Activated CD8-positive, alpha-beta memory T cell treated with anti-CD3 and anti-CD28 coated beads for 4 hours (primary cell): Measurements from ENCODE around the gene KIF12.

Experiments
- DNase-seq, 2 donors: peaks; one replicate each; pipeline ENCODE4 v3.0.0-alpha.2; 2020; ENCODE audit warnings: low read depth in 2 of 2

The KIF12 gene

DNA sequence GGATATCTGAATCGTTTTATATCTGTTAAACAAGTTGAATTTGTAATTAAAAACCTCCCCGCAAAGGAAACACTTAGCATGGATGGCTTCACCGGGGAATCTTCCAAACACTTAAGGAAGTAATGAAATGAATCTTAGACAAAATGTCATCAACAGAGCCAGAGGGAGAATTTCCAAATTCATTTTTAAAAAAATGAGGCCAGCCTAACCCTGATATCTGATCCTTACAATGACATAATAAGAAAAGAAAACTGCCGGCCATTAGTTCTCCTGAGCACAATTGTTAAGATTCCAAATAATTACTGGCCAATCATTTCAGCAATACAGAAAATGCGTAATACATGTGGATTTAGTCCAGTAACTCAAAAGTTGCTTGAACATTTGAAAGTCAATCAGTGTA lies 6.1 kb upstream of the KIF12 start:
- no peak for DNase-seq

DNA sequence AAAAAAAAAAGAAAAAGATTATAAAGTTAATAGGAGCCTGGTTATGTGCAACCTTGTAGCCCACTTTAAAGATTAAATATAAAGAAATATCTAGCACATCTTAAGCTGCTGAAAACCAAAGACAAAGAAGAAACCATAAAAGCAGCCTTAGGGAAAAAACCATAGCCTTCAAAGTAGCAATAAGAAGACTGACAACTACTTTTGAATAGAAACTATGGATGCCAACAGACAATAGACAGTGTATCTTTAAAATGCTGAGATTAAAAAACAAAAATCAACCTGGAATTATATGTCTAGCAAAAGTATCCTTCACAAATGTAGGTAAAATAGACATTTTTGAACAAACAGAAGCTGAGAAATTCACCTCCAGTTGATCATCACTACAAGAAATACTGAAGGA lies 3.4 kb upstream of the KIF12 start:
- no peak for DNase-seq

DNA sequence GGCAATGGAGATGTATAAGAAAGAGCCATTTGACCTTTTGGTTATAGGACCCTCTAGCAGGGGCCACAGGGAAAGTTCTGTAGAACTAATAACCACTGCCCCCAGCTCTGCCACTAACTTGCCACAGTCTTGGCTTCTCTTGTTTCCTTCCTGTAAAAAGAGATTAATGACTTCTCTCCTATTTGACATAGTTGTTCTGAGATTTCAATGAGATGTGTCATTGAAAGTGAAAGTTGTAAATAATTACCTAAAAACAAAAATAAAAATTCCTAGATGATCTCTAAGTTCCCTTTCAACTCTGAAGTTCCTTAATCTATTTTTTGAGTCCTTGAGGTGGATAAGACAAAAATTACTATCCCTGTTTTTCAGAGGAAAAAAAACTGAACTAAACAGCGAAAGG lies 1.4 kb upstream of the KIF12 start:
- DNase-seq: no peak

DNA sequence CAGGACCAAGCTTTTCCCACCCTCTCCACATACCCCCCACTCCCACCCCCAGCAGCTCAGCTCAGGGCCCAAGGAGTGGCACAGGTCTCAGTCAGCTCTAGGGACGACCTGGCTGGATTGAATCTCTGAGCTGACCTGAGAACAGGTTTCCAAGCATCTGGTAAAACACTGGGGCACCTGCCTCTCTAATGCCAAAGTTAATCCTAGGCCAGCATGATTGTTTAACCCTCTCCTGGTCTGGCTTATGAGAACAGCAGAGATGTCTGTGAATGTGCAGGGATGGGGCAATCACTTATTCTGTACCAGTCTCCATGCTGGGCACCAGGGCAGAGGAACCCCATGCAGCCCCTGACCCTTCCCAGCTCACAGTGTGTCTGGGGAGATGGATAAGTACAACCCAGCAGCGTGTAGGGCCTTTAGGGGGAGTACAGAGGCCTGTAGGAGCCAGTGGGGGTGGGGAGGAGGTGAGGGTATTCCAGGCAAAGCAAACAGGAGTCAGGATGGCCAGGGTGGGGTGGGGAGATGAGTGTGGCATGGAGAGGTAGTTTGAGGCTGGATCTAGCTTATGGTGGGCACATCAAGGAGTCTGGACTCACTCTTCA lies 678 bp upstream of the KIF12 start:
- DNase-seq: no peak

DNA sequence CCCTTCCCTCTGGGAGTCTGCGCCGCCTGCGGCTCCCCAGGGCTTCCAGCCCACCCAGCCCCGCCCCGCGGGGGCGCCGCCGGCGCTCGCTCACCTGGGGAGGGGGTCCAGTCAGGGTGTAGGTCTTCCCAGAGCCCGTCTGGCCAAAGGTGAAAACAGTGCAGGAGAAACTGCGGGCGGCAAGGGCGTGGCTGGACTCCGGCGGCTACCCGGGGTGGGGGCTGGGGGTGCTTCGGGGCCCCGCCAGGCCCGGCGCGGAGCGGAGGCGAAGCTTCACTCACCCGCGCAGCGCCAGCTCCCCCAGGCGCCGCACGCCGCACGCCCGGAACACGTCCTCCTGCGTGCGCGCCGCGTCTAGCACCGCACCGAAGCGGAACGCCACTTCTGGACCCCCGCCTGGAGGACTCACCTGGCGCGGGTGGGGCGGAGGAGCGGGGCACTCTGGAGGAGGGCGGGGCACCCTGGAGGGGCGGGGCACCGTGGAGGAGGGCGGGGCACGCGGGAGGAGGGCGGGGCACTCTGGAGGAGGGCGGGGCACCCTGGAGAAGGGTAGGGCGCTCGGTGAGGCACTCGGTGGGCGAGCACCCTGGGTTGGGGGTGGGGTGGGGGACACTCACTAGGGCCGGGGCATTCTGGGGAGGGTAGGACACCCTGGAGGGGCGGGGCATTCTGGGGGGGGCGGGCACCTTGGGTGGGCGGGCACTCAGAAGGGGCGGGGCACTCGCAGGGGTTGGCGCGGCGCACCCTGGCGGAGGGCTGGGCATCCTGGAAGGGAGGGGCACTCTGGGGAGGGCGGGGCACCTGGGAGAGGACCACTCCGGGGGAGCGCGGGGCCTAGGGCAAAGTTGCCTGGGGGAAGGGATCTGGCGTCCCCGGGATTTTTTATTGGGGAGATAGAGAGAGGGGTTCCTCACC lies 814 bp downstream of the KIF12 start:
- DNase-seq: no peak

GRCh38 chr9:114097613-114098020 lies 1.5 kb downstream of the KIF12 start:
- DNase-seq: no peak

- no peak for DNase-seq
These were observed 2.1 kb downstream of the KIF12 start for GRCh38 chr9:114096866-114097612.

GRCh38 chr9:114096041-114096511 lies 3.0 kb downstream of the KIF12 start:
- DNase-seq: no peak

DNA sequence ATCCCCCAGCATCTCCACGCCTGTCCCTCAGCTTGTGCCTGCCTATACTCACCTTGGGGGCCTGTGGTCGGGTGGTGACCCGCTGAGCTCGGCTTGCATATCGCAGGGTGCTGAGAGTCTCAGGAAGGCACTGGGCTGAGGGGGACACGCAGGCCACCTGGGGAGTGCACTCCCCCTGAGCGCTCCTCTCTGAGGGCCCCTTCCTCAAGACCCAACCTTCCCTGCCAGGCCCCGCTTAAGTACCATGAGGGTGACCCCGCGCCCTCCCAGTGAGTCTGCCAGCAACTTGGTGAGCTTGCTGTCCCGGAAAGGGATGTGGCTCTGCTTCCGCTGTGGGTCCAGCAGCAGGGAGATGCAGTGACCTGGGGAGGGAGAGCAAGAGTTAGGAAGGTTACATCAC lies 4.1 kb downstream of the KIF12 start:
- no peak for DNase-seq

DNA sequence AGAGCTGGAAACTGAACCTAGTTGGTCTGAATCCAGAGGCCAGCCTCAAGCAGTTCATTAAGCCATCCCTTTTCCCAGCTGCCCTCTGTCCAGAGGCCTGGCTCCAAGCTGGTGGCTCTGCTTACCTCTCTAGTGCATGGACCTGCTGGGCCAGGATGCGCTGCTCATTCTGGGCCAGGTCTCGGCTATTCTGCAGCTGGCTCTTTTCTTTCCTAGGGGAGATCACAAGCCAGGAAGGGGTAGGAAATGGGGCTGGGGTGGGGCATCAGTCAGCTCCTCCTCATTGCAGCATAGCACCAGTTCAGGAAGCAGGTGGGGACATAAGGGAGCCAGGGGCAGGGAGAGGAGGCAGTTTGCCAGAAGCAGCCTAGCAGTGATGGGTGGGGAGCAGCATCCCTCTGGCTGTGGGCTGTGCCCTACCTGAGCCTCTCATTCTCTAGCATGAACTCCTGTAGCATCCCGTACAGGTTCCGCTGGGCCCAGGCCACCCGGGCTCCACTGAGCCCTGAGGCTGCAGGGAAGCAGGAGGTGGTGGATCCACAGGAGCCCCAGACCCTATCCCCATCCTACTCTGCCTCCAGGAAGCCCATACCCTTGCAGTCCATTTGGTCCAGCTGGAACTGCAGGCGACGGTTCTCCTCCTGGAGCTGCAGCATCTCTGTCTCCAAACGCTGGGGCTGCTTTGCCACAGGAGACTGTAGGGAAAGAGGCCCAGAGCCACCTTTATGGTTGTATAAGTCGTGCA lies 5.2 kb downstream of the KIF12 start:
- DNase-seq: no peak

DNA sequence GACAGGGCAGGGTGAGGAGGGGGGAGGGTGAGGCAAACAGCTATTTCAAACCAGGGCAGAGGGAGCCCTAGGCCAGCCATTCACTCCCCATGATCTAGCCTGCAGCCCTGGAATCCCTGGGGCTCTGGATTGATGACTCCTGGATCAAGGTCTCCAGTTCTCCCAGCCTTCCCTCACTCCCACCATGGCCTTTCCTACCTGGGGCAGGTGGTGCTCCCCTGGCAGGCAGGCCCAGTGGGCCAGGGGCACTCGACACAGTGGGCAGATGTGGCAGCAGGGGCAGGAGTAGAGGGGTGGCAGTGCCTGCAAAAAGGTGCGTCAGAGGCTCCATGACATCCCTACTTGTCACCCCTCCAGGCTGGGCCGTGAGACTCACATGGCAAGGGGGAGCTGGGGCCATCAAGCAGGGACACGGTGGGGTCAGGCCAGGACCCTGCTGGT lies 6.0 kb downstream of the KIF12 start:
- no peak for DNase-seq

GRCh38 chr9:114092336-114092735 lies 6.8 kb downstream of the KIF12 start:
- DNase-seq: no peak

DNA sequence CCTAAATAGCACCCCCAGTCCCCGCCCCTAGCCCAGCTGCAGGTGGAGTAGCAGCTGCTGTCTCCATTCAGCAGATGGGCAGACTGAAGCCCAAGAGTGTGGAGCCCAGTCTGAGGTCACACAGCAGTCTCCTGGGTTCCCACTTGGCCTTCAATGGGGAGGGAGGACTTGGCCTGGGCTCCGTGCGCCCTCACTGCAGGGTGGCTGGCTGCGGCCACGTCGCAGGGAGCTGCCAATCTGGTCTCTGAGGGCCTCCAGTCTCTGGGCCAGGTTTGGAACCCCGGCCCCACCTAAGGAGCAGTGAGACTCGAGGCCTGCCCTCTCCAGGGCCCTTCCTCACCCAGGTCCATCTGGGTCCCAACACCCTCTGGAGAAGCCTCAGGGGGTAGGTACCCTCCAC lies 7.4 kb downstream of the KIF12 start:
- DNase-seq: no peak

GRCh38 chr9:114090798-114091197 lies 8.3 kb downstream of the KIF12 start:
- no peak for DNase-seq

DNA sequence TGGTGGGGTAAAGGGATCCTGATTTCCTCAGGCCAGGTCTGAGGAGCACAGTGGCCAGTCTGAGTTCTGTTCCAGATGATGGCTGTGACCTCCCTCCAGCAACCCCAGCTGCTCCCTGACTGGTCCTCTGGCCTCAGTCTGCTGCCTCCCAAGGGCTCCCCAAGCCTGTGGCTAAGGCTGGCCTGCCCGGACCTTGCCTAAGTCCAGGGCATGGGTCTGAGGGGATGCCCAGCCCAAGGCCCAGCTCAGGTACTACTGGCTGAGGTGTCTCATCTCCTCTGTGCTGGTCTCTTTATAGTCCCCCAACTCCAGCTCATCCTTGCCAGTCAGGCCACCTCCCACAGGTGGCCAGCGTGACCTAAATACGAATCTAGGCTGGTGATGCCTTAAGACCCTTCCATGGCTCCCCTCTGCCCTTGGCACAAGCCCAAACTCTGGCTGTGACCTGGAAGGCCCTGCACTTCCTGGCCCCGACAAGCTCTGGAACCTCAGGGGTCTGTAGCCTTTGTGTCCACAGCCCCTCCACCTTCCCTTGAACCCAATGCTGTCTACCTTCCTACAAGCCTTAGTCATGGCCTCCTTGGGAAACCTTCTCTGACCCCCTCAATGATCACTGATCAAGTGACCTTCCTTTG lies 9.8 kb downstream of the KIF12 start:
- DNase-seq: no peak

GRCh38 chr9:114088571-114089170 lies 10.4 kb downstream of the KIF12 start:
- DNase-seq: no peak

- DNase-seq: no peak
These were observed 11.4 kb downstream of the KIF12 start for GRCh38 chr9:114087721-114088120.

DNA sequence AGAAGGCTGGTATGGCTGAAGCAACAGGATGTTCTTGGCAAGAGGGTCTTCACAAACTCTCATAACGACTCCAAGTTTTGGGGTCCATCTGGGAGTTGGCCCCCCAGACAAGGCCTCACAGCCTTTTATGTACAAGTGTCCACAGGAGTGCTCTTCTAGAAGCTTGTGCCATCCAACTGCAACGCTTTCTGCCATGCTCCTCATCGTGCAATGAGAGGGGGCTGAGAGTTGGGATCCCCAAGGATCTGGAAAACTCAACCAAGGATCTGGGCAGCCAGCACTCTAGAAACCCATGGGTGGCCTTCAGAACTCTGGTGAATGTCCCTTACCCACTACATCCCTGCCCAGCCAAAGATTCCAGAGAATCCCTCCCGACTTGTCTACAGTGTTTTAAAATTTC lies 12.5 kb downstream of the KIF12 start:
- no peak for DNase-seq

DNA sequence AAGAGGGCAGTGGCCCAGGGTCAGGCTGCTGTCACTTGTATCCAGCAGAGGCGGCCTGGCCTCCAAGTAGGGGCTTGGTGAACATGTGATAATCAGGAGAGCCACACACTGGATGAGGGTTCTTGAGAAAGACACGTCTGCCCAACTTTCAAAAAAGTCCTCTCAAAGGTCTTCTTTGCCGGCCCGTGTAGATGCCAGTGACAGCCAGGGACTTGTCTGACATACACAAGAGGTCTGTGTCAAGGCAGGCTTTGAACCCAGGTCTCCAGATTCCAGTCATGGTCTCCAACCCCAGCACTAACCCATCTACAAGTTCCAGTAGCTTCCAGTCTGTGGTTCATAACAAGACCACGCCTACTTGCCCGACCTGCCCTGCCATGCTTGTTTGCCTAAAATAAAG lies 13.1 kb downstream of the KIF12 start:
- DNase-seq: no peak

- no peak for DNase-seq
These were observed 13.7 kb downstream of the KIF12 start for GRCh38 chr9:114085387-114085789.
